CD4-positive, alpha-beta T cell treated with Interferon alpha-2 for 1 hour (primary cell): Measurements from ENCODE around the gene MAP3K1.
A peak's percentile ranks its signal among the peaks of the same experiment; 100 is the strongest.
"Not testable (repeated sequence)": the region's sequence is repeated elsewhere in the genome, so short reads cannot be mapped to it uniquely, and the experiment has no call there.

Source experiments
- DNase-seq, 2 donors: peaks; one replicate each; pipeline ENCODE4 v3.0.0-alpha.2; 2020 to 2022

The MAP3K1 gene

GRCh38 chr5:56816546-56817081 is 1.3 kb downstream of the MAP3K1 start:
- DNase-seq, result peak; percentile 48 to 68

GRCh38 chr5:56817263-56818014 is 2.1 kb downstream of the MAP3K1 start:
- peak in 1 of 2 donors; percentile 33 for DNase-seq

- DNase-seq, result no peak
Observed at GRCh38 chr5:56818450-56819037, 3.2 kb downstream of the MAP3K1 start.

- DNase-seq, result no peak
Observed at GRCh38 chr5:56819060-56819881, 3.9 kb downstream of the MAP3K1 start.

GRCh38 chr5:56821868-56822267 is 6.5 kb downstream of the MAP3K1 start:
- DNase-seq, result not testable (repeated sequence)

- DNase-seq, result no peak
Observed at GRCh38 chr5:56822981-56823380, 7.6 kb downstream of the MAP3K1 start.

GRCh38 chr5:56824019-56824418 is 8.7 kb downstream of the MAP3K1 start:
- no peak for DNase-seq

- DNase-seq, result no peak
Observed at GRCh38 chr5:56825222-56825824, 10.0 kb downstream of the MAP3K1 start.

GRCh38 chr5:56827049-56827448 is 11.7 kb downstream of the MAP3K1 start:
- DNase-seq, result peak in 1 of 2 donors; percentile 38

- DNase-seq, result no peak
Observed at GRCh38 chr5:56827924-56828323, 12.6 kb downstream of the MAP3K1 start.

- DNase-seq, result peak; percentile 58 to 64
Observed at GRCh38 chr5:56829137-56829908, 14.0 kb downstream of the MAP3K1 start.

GRCh38 chr5:56831773-56832172 is 16.4 kb downstream of the MAP3K1 start:
- DNase-seq, result no peak

- DNase-seq, result no peak
Observed at GRCh38 chr5:56833325-56833724, 18.0 kb downstream of the MAP3K1 start.

- DNase-seq, result no peak
Observed at GRCh38 chr5:56837381-56837780, 22.0 kb downstream of the MAP3K1 start.

GRCh38 chr5:56837956-56838355 is 22.6 kb downstream of the MAP3K1 start:
- DNase-seq, result no peak

GRCh38 chr5:56838409-56839039 is 23.2 kb downstream of the MAP3K1 start:
- peak in 1 of 2 donors; percentile 74 for DNase-seq

GRCh38 chr5:56839062-56839461 is 23.7 kb downstream of the MAP3K1 start:
- no peak for DNase-seq

GRCh38 chr5:56840597-56840996 is 25.2 kb downstream of the MAP3K1 start:
- no peak for DNase-seq

- DNase-seq, result no peak
Observed at GRCh38 chr5:56845277-56845676, 29.9 kb downstream of the MAP3K1 start.

GRCh38 chr5:56845904-56846480 is 30.6 kb downstream of the MAP3K1 start:
- no peak for DNase-seq

GRCh38 chr5:56848206-56848605 is 32.9 kb downstream of the MAP3K1 start:
- no peak for DNase-seq
